Neural cell (in vitro differentiated cells): ENCODE data around the gene GNAL. TPM values are rescaled to one million over a fixed set of nuclear protein-coding genes. Genes with fewer than 3 reads are reported as not detected.

Experiments used
- H2AFZ ChIP-seq: fragments of 200-600, 300-800 bp; sonication (generic), shearing (Covaris generic); 2 replicates; pipeline ENCODE4 v1.6.0; 2014; ENCODE audit warnings: low read depth, mild to moderate bottlenecking, antibody characterized with exemption, low read length, moderate library complexity
- H3F3A ChIP-seq: fragments of 200-600 bp; shearing (Covaris generic); 2 replicates; pipeline ENCODE4 v1.6.1; 2016; ENCODE audit warnings: mild to moderate bottlenecking, moderate library complexity, mixed read lengths, antibody characterized with exemption, low read length; ENCODE audit not compliant: insufficient read depth, poor library complexity, severe bottlenecking
- H3K27ac ChIP-seq: fragments of 200-600, 300-800 bp; sonication (generic), shearing (Covaris generic); 2 replicates; pipeline ENCODE4 v1.5.1; 2014; ENCODE audit warnings: mild to moderate bottlenecking, low read length, moderate library complexity
- H3K27me3 ChIP-seq: fragments of 300-800, 200-600 bp; sonication (generic), shearing (Covaris generic); 2 replicates; pipeline ENCODE4 v1.6.0; 2014; ENCODE audit warnings: mild to moderate bottlenecking, low read depth, low read length, moderate library complexity; ENCODE audit not compliant: insufficient read depth
- H3K36me3 ChIP-seq: fragments of 300-800, 200-600 bp; sonication (generic), shearing (Covaris generic); 2 replicates; pipeline ENCODE4 v1.5.1; 2014; ENCODE audit warnings: mild to moderate bottlenecking, antibody characterized with exemption, low read length, moderate library complexity; ENCODE audit not compliant: insufficient read depth
- H3K4me2 ChIP-seq: fragments of 300-800, 200-600 bp; sonication (generic), shearing (Covaris generic); 2 replicates; pipeline ENCODE4 v1.6.0; 2014; ENCODE audit warnings: mild to moderate bottlenecking, low read length
- H3K4me3 ChIP-seq: fragments of 300-800, 200-600 bp; sonication (generic), shearing (Covaris generic); 2 replicates; pipeline ENCODE4 v1.5.1; 2014; ENCODE audit warnings: mild to moderate bottlenecking, low read length, moderate library complexity
- H3K79me2 ChIP-seq: fragments of 200-600 bp; shearing (Covaris generic); replicated peaks from 2 replicates; pipeline ENCODE4 v1.6.0; 2014; ENCODE audit warnings: mild to moderate bottlenecking, low read length, moderate library complexity; ENCODE audit not compliant: insufficient read depth
- H3K9ac ChIP-seq: fragments of 300-800, 200-600 bp; sonication (generic), shearing (Covaris generic); 2 replicates; pipeline ENCODE4 v1.6.1; 2016; ENCODE audit warnings: mild to moderate bottlenecking, low read length, mixed read lengths
- H3K9me2 ChIP-seq: fragments of 200-600 bp; shearing (Covaris generic); 2 replicates; pipeline ENCODE4 v1.6.1; 2016; ENCODE audit warnings: mild to moderate bottlenecking, low read length, mixed read lengths; ENCODE audit not compliant: insufficient read depth
- H3K9me3 ChIP-seq: fragments of 200-600, 300-800 bp; sonication (generic), shearing (Covaris generic); 2 replicates; pipeline ENCODE4 v1.6.1; 2016; ENCODE audit warnings: mild to moderate bottlenecking, mixed run types, low read length, moderate library complexity, mixed read lengths
- H4K20me1 ChIP-seq: fragments of 200-600 bp; shearing (Covaris generic); 2 replicates; pipeline ENCODE4 v1.6.1; 2016; ENCODE audit warnings: mild to moderate bottlenecking, mixed run types; ENCODE audit not compliant: insufficient read depth
- EP300 ChIP-seq: fragments of 450-650 bp; conservative IDR thresholded peaks from 2 replicates; pipeline ENCODE4 v1.6.1; 2014; ENCODE audit warnings: antibody characterized with exemption, mild to moderate bottlenecking, moderate library complexity; ENCODE audit not compliant: poor library complexity, severe bottlenecking
- EZH2 ChIP-seq: fragments of 200-600, 300-800 bp; shearing (Covaris generic), sonication (generic); IDR thresholded peaks from 2 replicates; pipeline ENCODE4 v1.6.1; 2014; ENCODE audit warnings: antibody characterized with exemption, low read length, borderline replicate concordance, mild to moderate bottlenecking; ENCODE audit not compliant: insufficient read depth, poor library complexity, severe bottlenecking
- MXI1 ChIP-seq: fragments of 450-650 bp; conservative IDR thresholded peaks from 2 replicates; pipeline ENCODE4 v1.6.1; 2014; ENCODE audit warnings: antibody characterized with exemption, mild to moderate bottlenecking; ENCODE audit not compliant: poor library complexity, severe bottlenecking
- POLR2AphosphoS5 ChIP-seq: IDR thresholded peaks from 2 replicates; pipeline ENCODE4 v1.6.1; 2012
- SMC3 ChIP-seq: fragments of 450-650 bp; conservative IDR thresholded peaks from 2 replicates; pipeline ENCODE4 v1.6.1; 2014; ENCODE audit warnings: antibody characterized with exemption, mild to moderate bottlenecking, moderate library complexity; ENCODE audit not compliant: poor library complexity
- TAF1 ChIP-seq: IDR thresholded peaks from 2 replicates; pipeline ENCODE4 v1.6.1; 2012; ENCODE audit warnings: low read depth
- polyA plus RNA-seq: library from polyadenylated mRNA; depleted of rRNA; stranded (reverse); fragments of >200 nt; gene quantifications from 2 replicates; pipeline ENCODE4 v1.2.3, GENCODE V29; 2014
- TF ChIP-seq, protein P1 (sequence below): fragments of 450-650 bp; IDR thresholded peaks from 2 replicates; pipeline ENCODE4 v1.5.1; 2014; ENCODE audit warnings: antibody characterized with exemption, mild to moderate bottlenecking, moderate library complexity; ENCODE audit not compliant: poor library complexity, severe bottlenecking
- TF ChIP-seq, protein P2 (sequence below): IDR thresholded peaks from 2 replicates; pipeline ENCODE4 v1.6.1; 2012; ENCODE audit warnings: borderline replicate concordance

Gene GNAL
- polyA plus RNA-seq, 1 donor from 2014 or later: 16.7 TPM

DNA sequence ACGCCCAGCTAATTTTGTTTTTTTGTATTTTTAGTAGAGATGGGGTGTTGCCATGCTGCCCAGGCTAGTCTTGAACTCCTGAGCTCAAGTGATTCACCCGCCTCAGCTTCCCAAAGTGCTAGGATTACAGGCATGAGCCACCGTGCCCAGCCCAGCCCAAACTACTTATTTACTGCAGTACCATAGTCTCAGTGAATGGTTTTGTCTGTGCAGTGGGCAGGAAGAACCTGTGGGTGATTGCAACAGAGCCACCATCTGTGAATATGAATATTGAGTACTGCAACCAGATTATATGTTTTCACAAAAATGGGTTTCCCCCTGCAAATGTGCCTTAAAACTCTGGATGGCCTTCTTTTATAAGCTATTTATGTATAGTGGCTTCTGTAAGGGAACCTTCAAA is 210.0 kb downstream of the GNAL start:
- H3F3A ChIP-seq: no peaks in the 10 kb centered on the region
- H3K36me3 ChIP-seq: no peaks in the 10 kb centered on the region
- TF ChIP-seq, protein P1, sequence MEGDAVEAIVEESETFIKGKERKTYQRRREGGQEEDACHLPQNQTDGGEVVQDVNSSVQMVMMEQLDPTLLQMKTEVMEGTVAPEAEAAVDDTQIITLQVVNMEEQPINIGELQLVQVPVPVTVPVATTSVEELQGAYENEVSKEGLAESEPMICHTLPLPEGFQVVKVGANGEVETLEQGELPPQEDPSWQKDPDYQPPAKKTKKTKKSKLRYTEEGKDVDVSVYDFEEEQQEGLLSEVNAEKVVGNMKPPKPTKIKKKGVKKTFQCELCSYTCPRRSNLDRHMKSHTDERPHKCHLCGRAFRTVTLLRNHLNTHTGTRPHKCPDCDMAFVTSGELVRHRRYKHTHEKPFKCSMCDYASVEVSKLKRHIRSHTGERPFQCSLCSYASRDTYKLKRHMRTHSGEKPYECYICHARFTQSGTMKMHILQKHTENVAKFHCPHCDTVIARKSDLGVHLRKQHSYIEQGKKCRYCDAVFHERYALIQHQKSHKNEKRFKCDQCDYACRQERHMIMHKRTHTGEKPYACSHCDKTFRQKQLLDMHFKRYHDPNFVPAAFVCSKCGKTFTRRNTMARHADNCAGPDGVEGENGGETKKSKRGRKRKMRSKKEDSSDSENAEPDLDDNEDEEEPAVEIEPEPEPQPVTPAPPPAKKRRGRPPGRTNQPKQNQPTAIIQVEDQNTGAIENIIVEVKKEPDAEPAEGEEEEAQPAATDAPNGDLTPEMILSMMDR: no peak
- no peak for TF ChIP-seq POLR2AphosphoS5
- no peaks in the 10 kb centered on the region for H3K9me2 ChIP-seq
- H3K9ac ChIP-seq: no peak overlapping the region
- no peaks in the 10 kb centered on the region for H3K79me2 ChIP-seq
- H3K4me2 ChIP-seq: no peak overlapping the region
- H3K27me3 ChIP-seq: no peaks in the 10 kb centered on the region
- no peak overlapping the region for H3K27ac ChIP-seq
- H4K20me1 ChIP-seq: no peaks in the 10 kb centered on the region
- H3K9me3 ChIP-seq: no peaks in the 10 kb centered on the region
- no peak overlapping the region for H2AFZ ChIP-seq
- no peak overlapping the region for H3K4me3 ChIP-seq

DNA sequence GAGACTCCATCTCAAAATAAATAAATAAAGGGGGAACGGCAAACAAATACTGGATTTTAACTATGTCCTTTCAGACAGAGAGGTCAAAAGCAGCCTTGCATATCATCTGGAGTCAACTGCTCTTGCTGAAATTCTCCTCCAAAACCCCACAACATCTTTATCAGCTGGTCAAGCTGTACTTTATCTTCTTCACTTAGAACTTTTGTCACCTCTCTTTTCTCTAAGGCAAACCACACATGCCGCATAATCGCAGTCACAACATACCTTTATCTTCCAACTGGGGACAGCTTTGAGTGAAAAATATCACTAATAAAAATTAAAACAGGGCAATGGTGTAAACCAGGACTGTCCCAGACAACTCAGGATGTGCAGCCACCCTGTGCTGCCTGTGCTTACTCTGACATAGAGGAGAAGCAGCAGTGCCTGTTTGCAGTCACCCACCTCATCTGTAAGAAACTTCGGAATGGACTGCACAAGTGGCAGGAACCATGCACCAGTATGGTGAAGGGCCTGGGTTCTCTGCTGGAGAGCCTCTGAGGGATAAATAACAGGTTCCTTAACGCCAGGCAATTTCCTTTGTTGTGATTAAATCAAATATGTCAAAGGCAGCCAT is 212.9 kb downstream of the GNAL start:
- Histone ChIP-seq H4K20me1 (no peaks in the 10 kb centered on the region), H3K9ac (no peak overlapping the region), H3K27me3 (no peaks in the 10 kb centered on the region), H3K4me2 (no peak overlapping the region), H3K9me3 (no peaks in the 10 kb centered on the region), H3K27ac (no peak overlapping the region), H3F3A (no peaks in the 10 kb centered on the region), H3K36me3 (no peaks in the 10 kb centered on the region), H3K4me3 (no peak overlapping the region), H2AFZ (no peak overlapping the region), H3K79me2 (no peaks in the 10 kb centered on the region), H3K9me2 (no peaks in the 10 kb centered on the region)
- TF ChIP-seq EZH2: no peak
- TF ChIP-seq, protein P2, sequence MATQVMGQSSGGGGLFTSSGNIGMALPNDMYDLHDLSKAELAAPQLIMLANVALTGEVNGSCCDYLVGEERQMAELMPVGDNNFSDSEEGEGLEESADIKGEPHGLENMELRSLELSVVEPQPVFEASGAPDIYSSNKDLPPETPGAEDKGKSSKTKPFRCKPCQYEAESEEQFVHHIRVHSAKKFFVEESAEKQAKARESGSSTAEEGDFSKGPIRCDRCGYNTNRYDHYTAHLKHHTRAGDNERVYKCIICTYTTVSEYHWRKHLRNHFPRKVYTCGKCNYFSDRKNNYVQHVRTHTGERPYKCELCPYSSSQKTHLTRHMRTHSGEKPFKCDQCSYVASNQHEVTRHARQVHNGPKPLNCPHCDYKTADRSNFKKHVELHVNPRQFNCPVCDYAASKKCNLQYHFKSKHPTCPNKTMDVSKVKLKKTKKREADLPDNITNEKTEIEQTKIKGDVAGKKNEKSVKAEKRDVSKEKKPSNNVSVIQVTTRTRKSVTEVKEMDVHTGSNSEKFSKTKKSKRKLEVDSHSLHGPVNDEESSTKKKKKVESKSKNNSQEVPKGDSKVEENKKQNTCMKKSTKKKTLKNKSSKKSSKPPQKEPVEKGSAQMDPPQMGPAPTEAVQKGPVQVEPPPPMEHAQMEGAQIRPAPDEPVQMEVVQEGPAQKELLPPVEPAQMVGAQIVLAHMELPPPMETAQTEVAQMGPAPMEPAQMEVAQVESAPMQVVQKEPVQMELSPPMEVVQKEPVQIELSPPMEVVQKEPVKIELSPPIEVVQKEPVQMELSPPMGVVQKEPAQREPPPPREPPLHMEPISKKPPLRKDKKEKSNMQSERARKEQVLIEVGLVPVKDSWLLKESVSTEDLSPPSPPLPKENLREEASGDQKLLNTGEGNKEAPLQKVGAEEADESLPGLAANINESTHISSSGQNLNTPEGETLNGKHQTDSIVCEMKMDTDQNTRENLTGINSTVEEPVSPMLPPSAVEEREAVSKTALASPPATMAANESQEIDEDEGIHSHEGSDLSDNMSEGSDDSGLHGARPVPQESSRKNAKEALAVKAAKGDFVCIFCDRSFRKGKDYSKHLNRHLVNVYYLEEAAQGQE: no peak
- TF ChIP-seq EP300: no peak
- TF ChIP-seq, protein P1: no peak
- no peak for TF ChIP-seq MXI1
- TF ChIP-seq POLR2AphosphoS5: no peak
- no peak for TF ChIP-seq TAF1
- TF ChIP-seq SMC3: no peak
